PC-9 (cell line): Measurements from ENCODE around the gene GATAD2A.

Source experiments
- EZH2 ChIP-seq: fragments of 200-600 bp; sonication (generic); IDR thresholded peaks from 2 replicates; pipeline ENCODE4 v1.8.0; 2017; ENCODE audit warnings: antibody characterized with exemption, low read depth
- TF ChIP-seq, protein P1 (sequence below): fragments of 200-600 bp; sonication (generic); conservative IDR thresholded peaks from 2 replicates; pipeline ENCODE4 v1.6.1; 2017; ENCODE audit warnings: mixed run types, antibody characterized with exemption, mild to moderate bottlenecking, moderate library complexity

DNA sequence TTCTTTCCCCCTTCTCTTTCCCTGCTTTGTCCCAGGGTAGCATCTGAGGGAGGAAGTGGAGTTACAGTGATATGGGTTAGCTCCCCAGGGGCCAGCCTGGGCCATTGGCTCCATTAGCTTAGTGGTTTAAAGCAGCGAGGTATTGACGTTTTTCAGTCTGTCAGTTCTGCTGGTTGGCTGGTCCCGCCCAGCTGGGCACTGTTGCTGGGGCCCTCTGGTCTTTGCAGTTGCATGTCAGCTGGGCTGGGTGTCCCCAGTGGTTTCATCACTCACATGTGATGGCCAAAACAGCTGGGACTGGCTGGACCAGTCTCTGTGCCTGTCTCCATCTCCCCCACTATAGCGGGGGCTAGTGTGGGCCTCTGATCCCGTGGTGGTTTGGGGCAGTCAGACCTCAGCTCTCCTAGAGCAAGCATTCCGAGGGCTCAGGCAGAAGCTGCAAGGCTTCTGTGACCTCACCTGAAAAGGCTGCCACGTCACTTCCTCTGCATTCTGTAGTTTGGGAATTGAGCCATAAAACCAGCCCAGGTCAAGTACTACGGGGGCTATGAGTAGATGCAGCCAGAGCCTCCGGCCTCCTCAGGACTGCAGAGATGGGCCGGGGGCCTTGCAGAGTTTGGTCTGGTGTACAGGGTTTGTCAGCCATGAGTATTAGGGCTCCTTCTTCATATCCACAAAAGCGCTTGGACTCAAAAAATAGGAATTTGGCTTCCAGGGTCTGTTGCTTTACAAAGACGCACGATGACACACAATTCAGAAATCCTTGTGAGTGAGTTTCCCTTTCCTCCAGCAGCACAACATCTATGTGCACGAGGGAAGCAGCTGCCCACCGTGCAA is 79.9 kb downstream of the GATAD2A start:
- TF ChIP-seq, protein P1, sequence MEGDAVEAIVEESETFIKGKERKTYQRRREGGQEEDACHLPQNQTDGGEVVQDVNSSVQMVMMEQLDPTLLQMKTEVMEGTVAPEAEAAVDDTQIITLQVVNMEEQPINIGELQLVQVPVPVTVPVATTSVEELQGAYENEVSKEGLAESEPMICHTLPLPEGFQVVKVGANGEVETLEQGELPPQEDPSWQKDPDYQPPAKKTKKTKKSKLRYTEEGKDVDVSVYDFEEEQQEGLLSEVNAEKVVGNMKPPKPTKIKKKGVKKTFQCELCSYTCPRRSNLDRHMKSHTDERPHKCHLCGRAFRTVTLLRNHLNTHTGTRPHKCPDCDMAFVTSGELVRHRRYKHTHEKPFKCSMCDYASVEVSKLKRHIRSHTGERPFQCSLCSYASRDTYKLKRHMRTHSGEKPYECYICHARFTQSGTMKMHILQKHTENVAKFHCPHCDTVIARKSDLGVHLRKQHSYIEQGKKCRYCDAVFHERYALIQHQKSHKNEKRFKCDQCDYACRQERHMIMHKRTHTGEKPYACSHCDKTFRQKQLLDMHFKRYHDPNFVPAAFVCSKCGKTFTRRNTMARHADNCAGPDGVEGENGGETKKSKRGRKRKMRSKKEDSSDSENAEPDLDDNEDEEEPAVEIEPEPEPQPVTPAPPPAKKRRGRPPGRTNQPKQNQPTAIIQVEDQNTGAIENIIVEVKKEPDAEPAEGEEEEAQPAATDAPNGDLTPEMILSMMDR: no peak
- TF ChIP-seq EZH2: no peak
